ENCODE data around the gene APBA3.

Gene APBA3

GRCh38 chr19:3788996-3789778 is 27.7 kb upstream of the APBA3 start:
- no peak overlapping the region for H3K4me3 ChIP-seq (ENCODE audit: low read depth, low read length)
- TF ChIP-seq CTCF (IDR thresholded peaks at IDR 0.05; ENCODE audit: insufficient read depth, low read depth, low read length, missing control alignments), result no peak
- DNase-seq (ENCODE audit: low read depth), result no peak

- DNase-seq (ENCODE audit: low read depth), result no peak
- TF ChIP-seq CTCF (IDR thresholded peaks at IDR 0.05; ENCODE audit: insufficient read depth, low read depth, low read length, missing control alignments), result no peak
- no peak within 1 kb of the TSS for H3K4me3 ChIP-seq (ENCODE audit: low read depth, low read length)
Observed at GRCh38 chr19:3785938-3786824, 24.7 kb upstream of the APBA3 start, which contains the start of gene MATK. MATK (minus strand) TSS chr19:3786381; CDS start chr19:3785135, 1,246 bp downstream.

GRCh38 chr19:3785451-3785937 is 24.0 kb upstream of the APBA3 start:
- H3K4me3 ChIP-seq (ENCODE audit: low read depth, low read length), result no peak overlapping the region
- no peak for TF ChIP-seq CTCF (IDR thresholded peaks at IDR 0.05; ENCODE audit: insufficient read depth, low read depth, low read length, missing control alignments)
- no peak for DNase-seq (ENCODE audit: low read depth)

GRCh38 chr19:3784607-3785450 is 23.3 kb upstream of the APBA3 start:
- H3K4me3 ChIP-seq (ENCODE audit: low read depth, low read length), result no peak overlapping the region
- no peak for DNase-seq (ENCODE audit: low read depth)
- TF ChIP-seq CTCF (IDR thresholded peaks at IDR 0.05; ENCODE audit: insufficient read depth, low read depth, low read length, missing control alignments), result no peak

GRCh38 chr19:3783660-3784584 is 22.4 kb upstream of the APBA3 start:
- H3K4me3 ChIP-seq (ENCODE audit: low read depth, low read length), result no peak overlapping the region
- no peak for DNase-seq (ENCODE audit: low read depth)
- peak; percentile 28 for TF ChIP-seq CTCF (IDR thresholded peaks at IDR 0.05; ENCODE audit: insufficient read depth, low read depth, low read length, missing control alignments)
